DMS79 (cell line): ENCODE results near the gene STH.

ENCODE experiments used
- DNase-seq: peaks from one replicate; lab custom pipeline; 2025; lab: John Stamatoyannopoulos, UW

Gene STH

DNA sequence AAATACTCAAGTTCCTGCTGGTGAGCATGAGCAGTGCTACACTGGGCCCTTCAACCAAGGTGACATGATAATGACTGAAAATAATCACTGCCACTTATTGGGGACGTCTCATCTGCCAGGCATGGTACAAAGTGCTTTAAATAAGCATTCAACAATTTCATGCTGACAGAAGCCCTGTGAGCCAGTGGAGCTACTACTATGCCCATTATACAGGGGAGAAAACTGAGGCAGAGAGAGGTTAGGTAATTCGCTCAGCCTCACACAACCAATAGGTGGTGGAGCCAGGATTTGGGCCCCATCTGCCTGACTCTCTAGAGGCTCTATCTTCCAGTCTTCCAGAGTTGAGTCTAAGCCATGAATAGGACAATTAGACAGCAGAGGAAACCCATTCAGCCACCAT, 30.3 kb upstream of the STH start:
- no peak for DNase-seq

DNA sequence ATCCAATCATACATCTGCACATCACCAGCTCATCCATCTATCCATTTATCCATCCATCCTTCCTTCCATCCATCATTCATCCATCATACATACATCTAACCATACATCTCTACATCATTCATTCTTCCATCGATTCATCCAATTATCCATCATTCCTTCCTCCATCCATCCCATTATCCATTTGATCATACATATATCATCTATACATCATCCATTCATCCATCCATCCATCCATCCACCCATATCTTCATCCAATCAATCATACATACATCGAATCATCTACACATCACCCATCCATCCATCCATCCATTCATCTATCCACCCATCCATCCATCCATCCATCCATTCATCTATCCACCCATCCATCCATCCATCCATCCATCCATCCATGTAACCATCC, 29.3 kb upstream of the STH start:
- no peak for DNase-seq

DNA sequence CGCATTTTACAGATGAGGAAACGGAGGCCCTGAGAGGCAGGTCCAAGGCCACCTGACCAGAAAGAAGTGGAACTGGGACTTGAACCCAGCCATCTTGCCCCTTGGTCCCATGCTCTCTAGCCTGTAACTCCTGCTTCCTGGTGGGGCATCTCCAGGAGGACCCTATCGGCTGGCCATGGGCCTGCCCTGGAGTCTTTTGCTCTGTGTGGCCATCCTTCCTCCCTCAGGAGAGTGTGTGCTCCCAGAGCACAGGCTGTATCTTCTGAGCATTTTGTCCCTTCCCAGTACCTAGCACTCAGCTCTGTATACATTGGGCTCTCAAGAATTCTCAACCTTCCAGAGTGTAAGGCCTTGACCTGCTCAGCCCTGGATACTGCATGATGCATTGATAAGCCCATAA, 28.4 kb upstream of the STH start:
- no peak for DNase-seq

DNA sequence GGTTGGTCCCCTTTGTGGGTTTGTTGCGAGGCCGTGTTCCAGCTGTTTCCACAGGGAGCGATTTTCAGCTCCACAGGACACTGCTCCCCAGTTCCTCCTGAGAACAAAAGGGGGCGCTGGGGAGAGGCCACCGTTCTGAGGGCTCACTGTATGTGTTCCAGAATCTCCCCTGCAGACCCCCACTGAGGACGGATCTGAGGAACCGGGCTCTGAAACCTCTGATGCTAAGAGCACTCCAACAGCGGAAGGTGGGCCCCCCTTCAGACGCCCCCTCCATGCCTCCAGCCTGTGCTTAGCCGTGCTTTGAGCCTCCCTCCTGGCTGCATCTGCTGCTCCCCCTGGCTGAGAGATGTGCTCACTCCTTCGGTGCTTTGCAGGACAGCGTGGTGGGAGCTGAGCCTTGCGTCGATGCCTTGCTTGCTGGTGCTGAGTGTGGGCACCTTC, 27.3 kb upstream of the STH start:
- DNase-seq, result no peak

DNA sequence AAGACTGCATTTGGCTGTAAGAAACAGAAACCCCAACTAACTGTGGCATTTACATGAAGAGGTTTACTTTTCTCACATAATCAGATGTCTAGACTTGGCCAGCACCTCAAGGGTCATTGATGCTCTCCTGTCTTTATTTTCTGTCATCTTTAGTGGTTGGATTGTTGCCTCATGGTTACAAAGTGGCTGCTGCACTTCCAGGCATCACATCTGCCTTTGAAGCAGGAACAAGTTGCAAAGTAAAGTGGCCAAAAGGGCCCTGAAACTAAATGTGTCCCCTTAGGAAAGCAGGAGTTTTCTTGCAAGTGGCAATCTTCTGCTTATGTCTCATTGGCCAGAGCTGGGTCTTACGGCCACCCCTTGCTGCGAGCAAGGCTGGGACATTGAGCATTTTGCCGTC, 26.5 kb upstream of the STH start:
- DNase-seq, result no peak

DNA sequence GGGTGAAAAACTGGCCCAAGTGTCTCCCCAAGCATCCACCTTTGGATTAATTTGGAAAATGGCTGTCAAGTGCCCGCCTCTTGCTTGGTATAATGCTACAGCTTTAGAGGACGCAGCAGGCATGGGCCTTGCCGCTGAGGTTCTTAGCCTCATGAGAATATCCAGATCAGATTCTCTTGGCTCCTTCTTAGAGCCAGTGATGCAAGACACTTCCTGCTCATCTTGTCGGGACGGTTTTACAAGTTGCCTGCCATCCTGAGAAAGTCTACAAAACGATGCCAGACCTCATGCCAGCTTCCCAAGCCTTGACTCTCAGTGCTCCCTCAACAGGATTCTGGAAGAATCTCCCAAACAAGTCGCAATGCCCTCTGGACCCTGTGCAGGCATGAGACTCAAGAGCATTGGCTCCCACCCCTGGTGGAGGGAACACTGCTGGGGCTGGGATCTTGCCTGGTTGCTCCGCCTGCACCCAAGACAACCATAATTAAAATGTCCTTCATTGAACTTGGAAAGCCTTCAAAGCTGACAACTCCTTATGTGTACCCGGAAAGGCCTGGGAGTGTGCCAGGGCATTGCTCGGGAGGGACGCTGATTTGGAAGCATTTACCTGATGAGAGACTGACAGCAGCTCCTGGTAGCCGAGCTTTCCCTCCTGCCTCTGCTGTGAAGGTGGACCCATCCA, 25.8 kb upstream of the STH start:
- DNase-seq, result no peak

DNA sequence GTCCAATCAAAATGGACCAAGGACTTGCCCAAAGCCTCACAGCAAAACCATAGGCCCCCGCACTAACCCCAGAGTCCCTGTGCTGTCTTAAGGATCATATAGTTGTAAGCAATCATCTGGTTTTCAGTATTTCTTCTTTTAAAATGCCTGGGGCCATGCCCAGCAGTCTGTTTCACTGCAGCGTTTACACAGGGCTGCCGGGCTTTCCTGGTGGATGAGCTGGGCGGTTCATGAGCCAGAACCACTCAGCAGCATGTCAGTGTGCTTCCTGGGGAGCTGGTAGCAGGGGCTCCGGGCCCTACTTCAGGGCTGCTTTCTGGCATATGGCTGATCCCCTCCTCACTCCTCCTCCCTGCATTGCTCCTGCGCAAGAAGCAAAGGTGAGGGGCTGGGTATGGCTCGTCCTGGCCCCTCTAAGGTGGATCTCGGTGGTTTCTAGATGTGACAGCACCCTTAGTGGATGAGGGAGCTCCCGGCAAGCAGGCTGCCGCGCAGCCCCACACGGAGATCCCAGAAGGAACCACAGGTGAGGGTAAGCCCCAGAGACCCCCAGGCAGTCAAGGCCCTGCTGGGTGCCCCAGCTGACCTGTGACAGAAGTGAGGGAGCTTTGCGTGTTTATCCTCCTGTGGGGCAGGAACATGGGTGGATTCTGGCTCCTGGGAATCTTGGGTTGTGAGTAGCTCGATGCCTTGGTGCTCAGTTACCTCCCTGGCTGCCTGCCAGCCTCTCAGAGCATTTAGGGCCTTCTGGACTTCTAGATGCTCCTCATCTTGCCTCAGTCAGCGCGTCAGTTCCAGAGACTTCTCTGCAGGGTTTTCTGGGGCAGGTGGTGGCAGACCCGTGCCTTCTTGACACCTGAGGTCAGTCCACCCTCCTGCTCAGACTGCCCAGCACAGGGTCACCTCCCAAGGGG, 24.8 kb upstream of the STH start:
- no peak for DNase-seq

DNA sequence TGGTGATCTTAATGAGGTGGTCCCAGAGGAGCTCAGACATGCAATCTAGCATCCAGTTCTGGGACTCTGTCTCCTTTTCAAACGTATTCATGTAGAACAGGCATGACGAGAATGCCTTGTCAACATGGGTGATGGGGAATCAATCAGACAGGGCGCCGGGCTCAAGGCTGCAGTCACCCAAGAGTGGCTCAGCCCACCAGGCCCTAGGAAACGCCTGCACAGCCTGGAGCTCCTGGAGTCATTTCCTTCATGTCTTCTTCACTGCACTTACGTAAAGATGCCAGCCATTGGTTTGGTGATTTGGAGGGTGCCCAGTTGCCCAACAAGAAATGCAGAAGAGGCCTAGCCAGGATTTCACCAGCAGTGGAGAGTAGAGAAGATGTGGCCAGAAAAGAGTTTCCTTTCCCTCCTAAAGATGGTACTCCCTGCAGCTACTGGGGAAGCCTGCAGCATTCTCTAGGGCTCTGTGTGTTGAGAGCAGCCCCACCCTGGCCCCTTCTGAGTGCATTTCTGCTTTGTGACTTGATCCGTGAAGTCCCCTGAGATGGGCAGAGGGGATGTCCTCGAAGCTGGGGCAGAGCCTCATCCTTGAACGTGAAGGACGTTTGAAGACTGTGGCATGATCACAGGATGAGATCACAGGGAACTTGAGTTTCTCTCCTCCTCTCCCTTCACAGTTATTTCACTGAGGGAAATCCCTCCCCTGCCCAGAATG, 24.0 kb upstream of the STH start:
- DNase-seq, result no peak

DNA sequence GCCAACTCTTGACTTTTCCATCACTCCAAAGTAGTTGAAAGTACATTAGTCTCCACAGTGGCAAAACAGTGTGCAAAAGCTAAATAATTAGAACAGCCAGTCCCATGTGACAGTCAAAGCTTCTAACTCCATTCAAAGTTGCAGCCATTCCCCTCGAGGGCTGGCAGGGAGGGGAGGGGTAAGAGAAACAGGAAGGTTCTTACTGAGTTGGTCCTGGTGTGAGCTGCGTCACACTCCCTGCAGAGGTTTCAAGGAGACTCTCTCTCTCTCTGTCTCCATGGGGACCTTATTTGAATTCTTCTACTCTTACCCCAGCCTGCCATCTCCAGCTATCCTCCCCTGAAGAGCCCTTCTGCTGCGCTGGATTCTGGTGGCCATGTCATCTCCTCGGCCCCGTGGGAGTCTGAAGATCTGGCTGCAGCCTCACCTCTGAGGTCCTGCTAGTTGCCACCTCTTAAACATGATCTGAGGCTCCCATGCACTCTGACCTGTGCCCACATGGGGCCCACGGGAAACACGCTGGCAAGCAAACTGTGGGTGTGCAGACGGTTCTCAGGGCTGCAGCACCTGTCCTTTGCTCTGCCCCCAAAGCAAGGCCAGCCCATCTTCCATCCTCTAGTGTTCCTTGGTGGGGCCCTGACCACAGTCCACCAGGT, 23.3 kb upstream of the STH start:
- no peak for DNase-seq

DNA sequence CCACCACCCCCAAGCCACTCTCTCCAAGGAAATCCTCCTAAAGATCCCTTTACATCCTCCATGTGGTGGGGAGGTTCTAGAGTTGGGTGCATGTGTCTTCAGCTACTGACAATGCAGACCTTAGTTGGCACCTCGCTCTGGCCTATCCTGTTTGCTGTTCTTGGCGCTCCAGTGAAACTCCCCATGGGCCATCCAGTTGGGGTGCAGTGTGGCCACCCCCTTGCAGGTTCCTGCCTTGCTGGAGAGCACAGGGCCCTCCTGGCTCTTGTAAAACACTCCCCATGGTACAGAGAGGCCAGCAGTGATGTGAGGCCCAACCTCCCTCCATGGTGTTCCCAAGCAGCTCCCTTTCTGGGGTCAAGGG, 22.7 kb upstream of the STH start:
- no peak for DNase-seq

DNA sequence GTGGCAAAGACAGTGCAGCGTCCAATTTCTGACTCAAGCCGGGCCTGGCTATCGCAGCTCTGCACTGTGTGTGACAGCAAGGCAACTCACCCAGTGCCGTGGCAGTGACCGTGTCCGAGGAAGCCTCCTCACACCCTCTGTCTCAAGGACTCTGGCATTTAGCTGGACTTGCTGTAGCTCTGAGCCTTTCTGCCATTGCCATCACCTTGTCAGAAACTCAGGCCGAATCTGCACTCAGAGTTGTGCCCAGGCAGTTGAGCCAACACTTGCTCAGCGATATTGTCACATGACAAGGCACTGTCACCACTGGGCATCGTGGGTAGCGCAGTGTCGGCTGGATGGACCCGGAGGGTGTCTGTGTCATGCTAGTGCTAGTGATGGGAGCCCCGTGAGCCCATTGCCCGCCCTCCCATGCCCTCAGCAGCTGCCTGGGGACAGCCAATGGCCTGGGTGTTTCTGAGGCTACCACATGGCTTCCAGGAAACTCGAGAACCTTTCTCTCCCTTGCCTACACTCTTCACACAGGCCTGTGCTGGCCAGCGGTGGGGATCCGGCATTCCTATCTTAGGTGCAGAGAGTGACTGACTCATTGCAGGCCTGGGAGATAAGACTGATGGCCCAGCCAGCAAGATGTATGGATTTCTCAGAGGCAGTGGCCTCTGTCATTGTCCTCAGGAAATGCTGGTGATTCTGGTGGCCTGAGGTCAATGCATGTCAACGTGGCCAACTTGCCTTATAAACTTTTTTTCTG, 22.1 kb upstream of the STH start:
- no peak for DNase-seq

DNA sequence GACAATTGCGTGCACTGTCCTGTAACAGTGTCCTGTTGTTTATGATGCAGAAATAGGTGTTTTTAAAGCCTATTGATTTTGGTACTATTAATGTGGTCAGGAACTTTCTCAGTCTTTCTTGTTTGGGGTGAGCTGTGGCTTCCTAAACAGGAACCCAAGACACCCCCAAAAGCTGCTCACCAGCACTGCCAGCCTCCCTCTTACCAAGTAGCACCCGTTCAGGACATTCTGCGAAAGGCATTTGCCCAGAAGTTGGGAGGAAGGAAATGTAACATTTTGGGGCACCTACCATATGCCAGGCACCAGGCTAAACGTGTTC, 21.6 kb upstream of the STH start:
- DNase-seq, result no peak

DNA sequence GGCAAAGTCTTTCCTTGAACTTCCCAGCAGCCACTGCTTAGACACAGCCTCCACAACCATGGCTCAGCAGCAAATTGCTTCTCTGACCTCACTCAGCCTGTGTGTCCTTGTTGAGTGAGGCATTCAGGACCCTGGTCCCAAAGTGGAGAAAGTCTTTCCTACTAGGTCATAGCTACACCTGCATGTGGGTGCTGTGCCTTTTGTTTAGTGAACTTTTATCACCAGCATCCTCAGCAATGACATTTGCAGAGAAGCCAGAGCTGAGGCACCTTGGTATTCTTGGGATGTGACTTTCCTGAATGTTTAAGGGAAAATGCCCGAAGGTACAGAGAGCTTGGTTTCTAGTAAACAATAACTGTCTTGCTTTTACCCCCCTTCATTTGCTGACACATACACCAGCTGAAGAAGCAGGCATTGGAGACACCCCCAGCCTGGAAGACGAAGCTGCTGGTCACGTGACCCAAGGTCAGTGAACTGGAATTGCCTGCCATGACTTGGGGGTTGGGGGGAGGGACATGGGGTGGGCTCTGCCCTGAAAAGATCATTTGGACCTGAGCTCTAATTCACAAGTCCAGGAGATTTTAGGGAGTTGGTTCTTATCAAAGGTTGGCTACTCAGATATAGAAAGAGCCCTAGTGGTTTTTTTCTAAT, 20.9 kb upstream of the STH start:
- DNase-seq, result no peak

DNA sequence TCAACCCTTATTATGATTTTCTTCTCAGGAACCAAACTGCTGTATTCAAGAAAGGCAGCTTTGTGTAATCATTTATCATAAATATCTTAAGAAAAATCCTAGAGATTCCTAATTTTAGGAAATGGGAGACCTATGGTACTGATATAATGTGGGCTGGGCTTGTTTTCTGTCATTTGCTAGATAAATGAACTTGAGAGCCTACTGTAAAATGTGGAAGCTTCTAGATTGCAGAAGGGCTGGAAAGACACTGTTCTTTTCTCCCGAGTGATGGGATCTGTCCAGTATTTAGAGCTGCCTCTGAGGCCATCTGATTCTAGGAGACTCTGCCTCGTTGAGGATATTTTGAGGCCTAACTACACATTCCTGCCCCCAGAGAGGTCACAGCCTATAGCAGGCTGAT, 19.9 kb upstream of the STH start:
- DNase-seq, result no peak

DNA sequence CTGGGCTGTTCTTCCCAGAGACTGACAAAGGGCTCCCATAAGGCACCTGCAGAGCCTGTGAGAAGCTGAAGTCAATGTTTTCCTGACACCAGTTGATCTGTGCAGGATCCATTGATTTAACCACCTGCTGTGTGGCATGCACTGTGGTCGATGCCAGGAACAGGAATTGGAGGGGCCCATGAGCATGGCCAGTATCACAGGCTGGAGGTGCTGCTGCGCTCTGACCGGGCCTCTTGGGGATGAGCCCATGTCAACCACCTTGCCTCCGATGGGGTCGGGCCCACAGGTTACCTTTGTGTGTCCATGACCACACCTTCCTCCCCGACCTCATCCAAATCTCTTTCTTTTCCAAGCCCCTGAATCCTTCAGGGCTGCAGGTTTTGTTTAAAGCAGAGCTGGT, 18.2 kb upstream of the STH start:
- no peak for DNase-seq

DNA sequence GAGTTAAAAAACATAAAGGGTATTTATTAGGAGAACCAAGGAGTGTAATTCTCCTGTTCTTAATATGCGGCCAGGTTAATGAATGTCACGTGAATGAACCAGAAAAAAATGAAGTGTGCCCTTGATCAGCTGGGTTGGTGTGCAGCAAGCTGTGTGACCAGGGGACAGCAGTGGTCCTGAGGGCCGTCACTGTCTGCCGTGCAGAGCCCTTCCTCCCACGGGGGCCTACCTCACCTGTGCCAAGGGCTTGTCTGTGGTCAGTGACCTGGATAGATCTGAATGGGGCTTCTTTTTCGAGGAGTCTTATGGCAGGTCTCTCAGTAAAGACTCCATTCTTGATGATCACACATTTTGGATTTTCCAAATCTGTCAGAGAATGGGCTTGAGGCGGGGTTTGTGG, 17.7 kb upstream of the STH start:
- no peak for DNase-seq

DNA sequence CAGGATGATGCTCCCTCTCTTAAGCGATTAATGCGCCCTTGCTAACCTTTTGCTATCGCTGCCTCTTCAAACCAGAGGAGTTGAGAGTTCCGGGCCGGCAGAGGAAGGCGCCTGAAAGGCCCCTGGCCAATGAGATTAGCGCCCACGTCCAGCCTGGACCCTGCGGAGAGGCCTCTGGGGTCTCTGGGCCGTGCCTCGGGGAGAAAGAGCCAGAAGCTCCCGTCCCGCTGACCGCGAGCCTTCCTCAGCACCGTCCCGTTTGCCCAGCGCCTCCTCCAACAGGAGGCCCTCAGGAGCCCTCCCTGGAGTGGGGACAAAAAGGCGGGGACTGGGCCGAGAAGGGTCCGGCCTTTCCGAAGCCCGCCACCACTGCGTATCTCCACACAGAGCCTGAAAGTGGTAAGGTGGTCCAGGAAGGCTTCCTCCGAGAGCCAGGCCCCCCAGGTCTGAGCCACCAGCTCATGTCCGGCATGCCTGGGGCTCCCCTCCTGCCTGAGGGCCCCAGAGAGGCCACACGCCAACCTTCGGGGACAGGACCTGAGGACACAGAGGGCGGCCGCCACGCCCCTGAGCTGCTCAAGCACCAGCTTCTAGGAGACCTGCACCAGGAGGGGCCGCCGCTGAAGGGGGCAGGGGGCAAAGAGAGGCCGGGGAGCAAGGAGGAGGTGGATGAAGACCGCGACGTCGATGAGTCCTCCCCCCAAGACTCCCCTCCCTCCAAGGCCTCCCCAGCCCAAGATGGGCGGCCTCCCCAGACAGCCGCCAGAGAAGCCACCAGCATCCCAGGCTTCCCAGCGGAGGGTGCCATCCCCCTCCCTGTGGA, 16.0 kb upstream of the STH start:
- no peak for DNase-seq

DNA sequence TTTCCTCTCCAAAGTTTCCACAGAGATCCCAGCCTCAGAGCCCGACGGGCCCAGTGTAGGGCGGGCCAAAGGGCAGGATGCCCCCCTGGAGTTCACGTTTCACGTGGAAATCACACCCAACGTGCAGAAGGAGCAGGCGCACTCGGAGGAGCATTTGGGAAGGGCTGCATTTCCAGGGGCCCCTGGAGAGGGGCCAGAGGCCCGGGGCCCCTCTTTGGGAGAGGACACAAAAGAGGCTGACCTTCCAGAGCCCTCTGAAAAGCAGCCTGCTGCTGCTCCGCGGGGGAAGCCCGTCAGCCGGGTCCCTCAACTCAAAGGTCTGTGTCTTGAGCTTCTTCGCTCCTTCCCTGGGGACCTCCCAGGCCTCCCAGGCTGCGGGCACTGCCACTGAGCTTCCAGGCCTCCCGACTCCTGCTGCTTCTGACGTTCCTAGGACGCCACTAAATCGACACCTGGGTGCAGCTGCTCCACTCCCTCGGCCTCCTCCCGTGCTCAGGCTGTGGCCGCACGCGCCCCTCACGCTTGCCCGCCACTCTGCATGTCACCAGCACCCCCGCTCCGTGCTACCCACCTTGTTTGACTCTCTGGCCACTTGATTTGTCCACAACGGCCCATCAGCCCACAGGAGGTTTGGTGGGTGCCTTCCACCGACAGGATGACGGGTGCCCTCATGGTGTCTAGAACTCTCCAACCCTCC, 15.3 kb upstream of the STH start:
- DNase-seq, result no peak

DNA sequence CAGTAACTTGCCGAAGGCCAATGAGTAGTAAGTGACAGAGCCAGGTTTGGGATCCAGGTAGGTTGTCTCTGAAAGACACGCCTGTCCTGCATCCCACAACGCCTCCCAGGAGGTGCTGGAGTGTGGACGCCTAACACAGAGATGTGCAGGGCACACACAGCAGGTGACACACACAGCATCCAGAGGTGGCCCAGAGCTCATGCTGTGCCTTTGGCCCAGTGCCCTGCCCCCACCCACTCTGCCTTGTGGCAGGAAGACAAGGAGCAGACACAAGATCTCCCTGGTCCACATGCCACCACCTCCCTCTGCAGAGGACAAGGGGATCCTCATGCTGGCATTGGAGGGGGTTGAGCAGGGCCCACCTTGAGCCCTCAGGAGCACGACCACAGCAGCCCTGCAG, 14.7 kb upstream of the STH start:
- no peak for DNase-seq

DNA sequence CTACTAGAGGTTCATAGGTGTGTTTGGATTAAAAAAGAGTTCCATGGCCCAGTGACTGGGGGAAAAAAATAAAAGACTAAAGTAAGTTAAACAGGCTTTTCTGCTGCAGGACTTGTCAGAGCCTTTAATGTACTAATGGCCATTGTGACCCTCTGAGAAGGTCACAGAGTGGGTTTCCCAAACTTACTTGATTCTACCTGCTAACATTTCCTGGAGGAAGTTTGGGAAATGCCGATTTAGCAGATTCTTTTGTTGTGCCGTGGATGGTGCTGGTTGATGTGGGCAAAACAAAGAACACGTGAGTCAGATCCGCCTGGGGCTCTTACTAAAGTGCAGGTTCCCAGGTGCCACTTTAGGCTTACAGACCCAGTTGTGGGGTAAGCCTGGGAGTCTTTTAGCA, 13.6 kb upstream of the STH start:
- no peak for DNase-seq
